SK-N-MC (cell line): Measurements from ENCODE around the gene KLHL1.

Experiments
- DNase-seq: peaks from one replicate; pipeline ENCODE4 v3.0.0-alpha.2; 2011; ENCODE audit warnings: low read depth, low spot score
- H3K27ac ChIP-seq: fragments of 200-600 bp; sonication (generic); 2 replicates; pipeline ENCODE4 v1.5.1; 2016; ENCODE audit warnings: mixed run types
- H3K36me3 ChIP-seq: fragments of 200-600 bp; sonication (generic); 2 replicates; pipeline ENCODE4 v1.6.1; 2017; ENCODE audit warnings: antibody characterized with exemption, low read length, mixed read lengths; ENCODE audit not compliant: insufficient read depth
- H3K4me3 ChIP-seq: fragments of 200-600 bp; sonication (generic); 2 replicates; pipeline ENCODE4 v1.5.1; 2016
- H3K9ac ChIP-seq: fragments of 200-600 bp; sonication (generic); 2 replicates; pipeline ENCODE4 v1.8.0; 2017; ENCODE audit warnings: mixed run types, mixed read lengths; ENCODE audit not compliant: insufficient read length
- H3K9me3 ChIP-seq: fragments of 200-600 bp; sonication (generic); 2 replicates; pipeline ENCODE4 v1.6.1; 2017; ENCODE audit warnings: low read depth, mild to moderate bottlenecking, antibody characterized with exemption, low read length, moderate library complexity, mixed read lengths
- EZH2 ChIP-seq: fragments of 200-600 bp; sonication (generic); IDR thresholded peaks from one replicate; pipeline ENCODE4 v1.6.1; 2017; ENCODE audit warnings: antibody characterized with exemption
- FOXP2 ChIP-seq: optimal IDR thresholded peaks from 2 replicates; pipeline ENCODE3; 2011; ENCODE audit warnings: mild to moderate bottlenecking, moderate library complexity; ENCODE audit not compliant: insufficient read depth; ENCODE audit errors: extremely low read length, control extremely low read depth
- POLR2AphosphoS5 ChIP-seq: IDR thresholded peaks from 2 replicates; pipeline ENCODE4 v1.6.1; 2012; ENCODE audit warnings: mild to moderate bottlenecking, low read depth, low read length, borderline replicate concordance

Gene KLHL1

GRCh38 chr13:69935043-69935442 lies 173.2 kb downstream of the KLHL1 start:
- no peaks in the 10 kb centered on the region for H3K36me3 ChIP-seq
- H3K9me3 ChIP-seq, result no peaks in the 10 kb centered on the region
- no peak overlapping the region for H3K27ac ChIP-seq
- no peak overlapping the region for H3K9ac ChIP-seq
- H3K4me3 ChIP-seq, result no peak overlapping the region
- no peak for TF ChIP-seq POLR2AphosphoS5
- no peak for TF ChIP-seq FOXP2
- no peak for TF ChIP-seq EZH2
- no peak for DNase-seq

GRCh38 chr13:69928262-69928661 lies 180.0 kb downstream of the KLHL1 start:
- Histone ChIP-seq H3K36me3 (no peaks in the 10 kb centered on the region), H3K4me3 (no peak overlapping the region), H3K27ac (no peak overlapping the region), H3K9ac (no peak overlapping the region), H3K9me3 (no peaks in the 10 kb centered on the region)
- TF ChIP-seq FOXP2 (no peak), POLR2AphosphoS5 (no peak), EZH2 (no peak)
- DNase-seq, result no peak

GRCh38 chr13:69921156-69921555 lies 187.1 kb downstream of the KLHL1 start:
- no peak overlapping the region for H3K9ac ChIP-seq
- no peak overlapping the region for H3K4me3 ChIP-seq
- H3K9me3 ChIP-seq, result no peaks in the 10 kb centered on the region
- no peak overlapping the region for H3K27ac ChIP-seq
- TF ChIP-seq EZH2, result no peak
- no peak for TF ChIP-seq FOXP2
- no peak for TF ChIP-seq POLR2AphosphoS5
- DNase-seq, result no peak
- no peaks in the 10 kb centered on the region for H3K36me3 ChIP-seq

DNA sequence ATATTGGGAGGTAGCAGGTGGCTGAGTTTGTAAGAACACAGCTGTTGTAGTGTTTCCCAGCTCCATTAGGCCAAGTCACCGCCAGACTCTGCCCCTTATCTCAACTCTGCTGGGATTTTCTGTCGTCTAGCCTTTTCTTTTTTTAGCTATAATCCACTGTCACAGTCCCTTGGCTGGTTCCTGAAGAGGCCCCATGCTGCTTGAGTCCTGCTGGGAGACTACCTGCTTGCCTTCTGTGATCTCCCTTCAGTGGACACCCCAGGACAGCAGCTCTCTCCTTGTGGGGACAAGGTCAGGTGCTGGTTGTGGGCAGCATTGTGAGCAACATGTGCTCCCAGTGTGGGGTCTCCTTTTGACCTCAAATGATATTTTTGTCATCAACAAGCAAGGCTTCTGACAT lies 195.6 kb downstream of the KLHL1 start:
- TF ChIP-seq POLR2AphosphoS5 (no peak), EZH2 (no peak), FOXP2 (no peak)
- no peaks in the 10 kb centered on the region for H3K36me3 ChIP-seq
- H3K9ac ChIP-seq, result no peak overlapping the region
- DNase-seq, result no peak
- no peak overlapping the region for H3K27ac ChIP-seq
- no peaks in the 10 kb centered on the region for H3K9me3 ChIP-seq
- H3K4me3 ChIP-seq, result no peak overlapping the region

- H3K36me3 ChIP-seq, result no peaks in the 10 kb centered on the region
- H3K9me3 ChIP-seq, result no peaks in the 10 kb centered on the region
- no peak for DNase-seq
- H3K4me3 ChIP-seq, result no peak overlapping the region
- no peak overlapping the region for H3K27ac ChIP-seq
- TF ChIP-seq POLR2AphosphoS5, result no peak
- TF ChIP-seq EZH2, result no peak
- TF ChIP-seq FOXP2, result no peak
- H3K9ac ChIP-seq, result no peak overlapping the region
Observed at GRCh38 chr13:69910800-69911199, 197.5 kb downstream of the KLHL1 start.

GRCh38 chr13:69904784-69905183 lies 203.5 kb downstream of the KLHL1 start:
- peak overlapping the region; percentile 78 for H3K27ac ChIP-seq
- no peak overlapping the region for H3K4me3 ChIP-seq
- DNase-seq, result peak; percentile 10
- TF ChIP-seq EZH2 (no peak), POLR2AphosphoS5 (no peak), FOXP2 (no peak)
- H3K9me3 ChIP-seq, result no peaks in the 10 kb centered on the region
- no peak overlapping the region for H3K9ac ChIP-seq
- no peaks in the 10 kb centered on the region for H3K36me3 ChIP-seq

DNA sequence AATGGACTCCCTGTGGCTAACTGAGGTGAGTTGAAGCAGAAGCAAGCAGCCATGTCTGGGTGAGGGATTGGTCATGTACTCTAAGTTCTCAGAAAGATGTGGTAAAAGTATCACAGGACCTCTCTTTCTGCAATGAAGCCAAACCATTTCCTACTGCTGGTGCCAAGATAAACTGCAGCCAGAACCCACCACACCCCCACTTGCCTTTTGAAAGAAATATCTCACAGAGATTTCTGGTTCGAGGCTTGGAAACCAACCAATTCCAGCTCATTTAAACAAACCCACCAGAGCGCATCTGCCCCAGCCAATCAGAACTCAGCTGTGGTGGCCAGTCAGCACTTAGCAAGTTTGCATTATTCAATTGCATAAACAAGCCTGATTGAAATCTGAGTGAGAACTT lies 205.2 kb downstream of the KLHL1 start:
- no peak overlapping the region for H3K4me3 ChIP-seq
- no peak for DNase-seq
- no peak overlapping the region for H3K27ac ChIP-seq
- TF ChIP-seq EZH2, result no peak
- no peak for TF ChIP-seq POLR2AphosphoS5
- no peak for TF ChIP-seq FOXP2
- no peak overlapping the region for H3K9ac ChIP-seq
- no peaks in the 10 kb centered on the region for H3K36me3 ChIP-seq
- no peaks in the 10 kb centered on the region for H3K9me3 ChIP-seq

DNA sequence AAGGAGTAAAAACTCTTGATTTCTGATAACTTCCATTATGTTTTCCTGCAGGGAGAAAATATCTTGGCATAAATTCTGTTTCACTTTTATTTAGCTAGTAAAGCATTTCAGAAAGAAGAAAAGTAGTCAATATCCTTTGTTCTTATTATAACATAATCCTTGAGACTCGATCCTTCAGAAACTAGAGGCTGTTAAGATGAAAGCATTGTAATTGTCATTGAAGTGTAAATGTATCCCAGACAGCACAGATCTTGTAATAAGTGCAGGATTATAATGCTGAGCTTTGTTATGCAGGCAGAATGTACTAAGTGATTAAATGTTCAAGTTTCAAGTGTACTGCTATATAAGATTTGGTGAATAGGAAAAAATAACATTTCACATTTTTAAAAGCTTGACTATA lies 225.8 kb downstream of the KLHL1 start:
- DNase-seq, result no peak
- TF ChIP-seq POLR2AphosphoS5, result no peak
- no peaks in the 10 kb centered on the region for H3K36me3 ChIP-seq
- no peak overlapping the region for H3K4me3 ChIP-seq
- H3K9ac ChIP-seq, result no peak overlapping the region
- H3K27ac ChIP-seq, result no peak overlapping the region
- no peaks in the 10 kb centered on the region for H3K9me3 ChIP-seq

GRCh38 chr13:69879936-69880335 lies 228.3 kb downstream of the KLHL1 start:
- no peak overlapping the region for H3K4me3 ChIP-seq
- no peaks in the 10 kb centered on the region for H3K9me3 ChIP-seq
- TF ChIP-seq POLR2AphosphoS5 (no peak), FOXP2 (no peak), EZH2 (no peak)
- H3K27ac ChIP-seq, result no peak overlapping the region
- no peak overlapping the region for H3K9ac ChIP-seq
- no peaks in the 10 kb centered on the region for H3K36me3 ChIP-seq
- DNase-seq, result no peak
